ENCODE results near the gene SREK1. TPM values are rescaled to one million over a fixed set of nuclear protein-coding genes. Genes with fewer than 3 reads are reported as not detected.

SREK1 gene, protein sequence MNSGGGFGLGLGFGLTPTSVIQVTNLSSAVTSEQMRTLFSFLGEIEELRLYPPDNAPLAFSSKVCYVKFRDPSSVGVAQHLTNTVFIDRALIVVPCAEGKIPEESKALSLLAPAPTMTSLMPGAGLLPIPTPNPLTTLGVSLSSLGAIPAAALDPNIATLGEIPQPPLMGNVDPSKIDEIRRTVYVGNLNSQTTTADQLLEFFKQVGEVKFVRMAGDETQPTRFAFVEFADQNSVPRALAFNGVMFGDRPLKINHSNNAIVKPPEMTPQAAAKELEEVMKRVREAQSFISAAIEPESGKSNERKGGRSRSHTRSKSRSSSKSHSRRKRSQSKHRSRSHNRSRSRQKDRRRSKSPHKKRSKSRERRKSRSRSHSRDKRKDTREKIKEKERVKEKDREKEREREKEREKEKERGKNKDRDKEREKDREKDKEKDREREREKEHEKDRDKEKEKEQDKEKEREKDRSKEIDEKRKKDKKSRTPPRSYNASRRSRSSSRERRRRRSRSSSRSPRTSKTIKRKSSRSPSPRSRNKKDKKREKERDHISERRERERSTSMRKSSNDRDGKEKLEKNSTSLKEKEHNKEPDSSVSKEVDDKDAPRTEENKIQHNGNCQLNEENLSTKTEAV
- 31.6 TPM for total RNA-seq

DNA sequence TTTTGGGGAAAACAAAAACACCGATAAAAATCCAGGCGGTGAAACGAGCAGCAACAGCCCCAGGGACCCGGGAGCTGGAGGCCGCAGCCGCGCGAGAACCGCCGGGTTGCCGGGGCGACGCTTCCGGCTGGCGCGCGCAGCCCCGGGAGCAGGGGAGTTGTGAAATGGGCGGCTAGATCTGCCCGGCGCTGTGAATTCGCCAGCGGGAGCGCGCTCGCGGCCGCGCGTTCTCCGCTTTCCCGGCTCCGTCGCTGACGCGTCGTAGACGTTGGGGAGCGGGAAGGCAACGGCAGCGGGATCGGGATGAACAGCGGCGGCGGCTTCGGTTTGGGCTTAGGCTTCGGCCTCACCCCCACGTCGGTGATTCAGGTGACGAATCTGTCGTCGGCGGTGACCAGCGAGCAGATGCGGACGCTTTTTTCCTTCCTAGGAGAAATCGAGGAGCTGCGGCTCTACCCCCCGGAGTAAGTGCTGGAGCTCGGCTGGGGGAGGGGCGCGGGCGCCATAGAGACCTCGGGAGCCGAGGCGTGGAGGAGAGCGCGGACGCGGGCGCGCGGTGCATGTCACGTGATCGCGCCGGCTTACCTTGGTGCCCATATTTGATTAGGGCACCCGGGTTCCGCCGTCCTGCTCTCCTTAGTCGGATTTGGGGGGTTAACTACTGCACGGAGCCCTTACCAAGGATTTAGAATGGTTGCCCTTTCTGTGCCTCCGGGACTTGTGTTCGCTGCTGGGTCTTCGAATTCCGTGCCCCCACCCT is at the start of gene SREK1:
TSS of gene SREK1 (plus strand) at position 227 of the 760 bp plus-strand sequence. CDS start at position 304, 77 bp downstream.
- Histone ChIP-seq H3K27ac (peak within 1 kb of the TSS; percentile 98 to 100), H3K36me3 (no peaks in the 10 kb centered on the region), H3K9me3 (no peaks in the 10 kb centered on the region), H3K4me1 (peaks cover 0 to 11% of the 10 kb centered on the region in 2 donors), H3K27me3 (no peaks in the 10 kb centered on the region), H3K4me3 (peak within 1 kb of the TSS; percentile 89 to 92)
- DNase-seq (ENCODE audit: low spot score in 2 of 2): peak; percentile 65 to 94
- TF ChIP-seq, protein P1, sequence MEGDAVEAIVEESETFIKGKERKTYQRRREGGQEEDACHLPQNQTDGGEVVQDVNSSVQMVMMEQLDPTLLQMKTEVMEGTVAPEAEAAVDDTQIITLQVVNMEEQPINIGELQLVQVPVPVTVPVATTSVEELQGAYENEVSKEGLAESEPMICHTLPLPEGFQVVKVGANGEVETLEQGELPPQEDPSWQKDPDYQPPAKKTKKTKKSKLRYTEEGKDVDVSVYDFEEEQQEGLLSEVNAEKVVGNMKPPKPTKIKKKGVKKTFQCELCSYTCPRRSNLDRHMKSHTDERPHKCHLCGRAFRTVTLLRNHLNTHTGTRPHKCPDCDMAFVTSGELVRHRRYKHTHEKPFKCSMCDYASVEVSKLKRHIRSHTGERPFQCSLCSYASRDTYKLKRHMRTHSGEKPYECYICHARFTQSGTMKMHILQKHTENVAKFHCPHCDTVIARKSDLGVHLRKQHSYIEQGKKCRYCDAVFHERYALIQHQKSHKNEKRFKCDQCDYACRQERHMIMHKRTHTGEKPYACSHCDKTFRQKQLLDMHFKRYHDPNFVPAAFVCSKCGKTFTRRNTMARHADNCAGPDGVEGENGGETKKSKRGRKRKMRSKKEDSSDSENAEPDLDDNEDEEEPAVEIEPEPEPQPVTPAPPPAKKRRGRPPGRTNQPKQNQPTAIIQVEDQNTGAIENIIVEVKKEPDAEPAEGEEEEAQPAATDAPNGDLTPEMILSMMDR (IDR thresholded peaks at IDR 0.05): no peak
- intact Hi-C loops (cut with DNase I): loop anchor here (1.0 to 5.0 kb wide), 5 partner anchors 219 to 1982 kb away; partner anchors contain the start of genes ADAMTS6, NLN, SGTB and SHLD3

GRCh38 chr5:66100851-66101250 is 43.2 kb upstream of the SREK1 start:
- Histone ChIP-seq H3K4me3 (no peak overlapping the region), H3K27me3 (no peaks in the 10 kb centered on the region), H3K36me3 (no peaks in the 10 kb centered on the region), H3K4me1 (no peaks in the 10 kb centered on the region), H3K9me3 (peaks cover 21 to 55% of the 10 kb centered on the region in 2 donors), H3K27ac (no peak overlapping the region)
- no peak for DNase-seq (ENCODE audit: low spot score in 2 of 2)
- intact Hi-C loops (cut with DNase I): no loop called here
- TF ChIP-seq, protein P1 (IDR thresholded peaks at IDR 0.05): no peak

DNA sequence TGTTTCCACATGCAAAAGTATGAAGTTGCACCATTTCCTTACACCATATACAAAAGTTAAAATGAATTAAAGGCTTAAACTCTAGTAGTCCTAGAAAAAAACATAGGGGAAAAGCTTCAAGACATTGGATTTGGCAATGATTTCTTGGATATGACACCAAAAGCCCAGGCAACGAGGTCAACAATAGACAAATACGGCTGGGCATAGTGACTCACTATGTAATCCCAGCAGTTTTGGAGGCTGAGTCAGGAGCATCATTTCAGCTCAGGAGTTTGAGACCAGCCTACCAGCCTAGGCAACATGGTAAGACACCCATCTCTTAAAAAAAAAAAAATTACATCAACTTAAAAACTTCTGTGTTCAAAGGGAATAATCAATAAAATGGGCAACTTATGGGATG is 30.9 kb upstream of the SREK1 start:
- DNase-seq (ENCODE audit: low spot score in 2 of 2): no peak
- intact Hi-C loops (cut with DNase I): no loop called here
- H3K27ac ChIP-seq: no peak overlapping the region
- peaks cover 5 to 33% of the 10 kb centered on the region in 2 donors for H3K9me3 ChIP-seq
- no peaks in the 10 kb centered on the region for H3K27me3 ChIP-seq
- H3K36me3 ChIP-seq: no peaks in the 10 kb centered on the region
- H3K4me1 ChIP-seq: no peaks in the 10 kb centered on the region
- TF ChIP-seq, protein P1 (IDR thresholded peaks at IDR 0.05): no peak
- H3K4me3 ChIP-seq: no peak overlapping the region

GRCh38 chr5:66118304-66118703 is 25.8 kb upstream of the SREK1 start:
- no peak overlapping the region for H3K27ac ChIP-seq
- TF ChIP-seq, protein P1 (IDR thresholded peaks at IDR 0.05): no peak
- no peaks in the 10 kb centered on the region for H3K27me3 ChIP-seq
- H3K36me3 ChIP-seq: no peaks in the 10 kb centered on the region
- H3K9me3 ChIP-seq: no peaks in the 10 kb centered on the region
- no peaks in the 10 kb centered on the region for H3K4me1 ChIP-seq
- H3K4me3 ChIP-seq: no peak overlapping the region
- no peak for DNase-seq (ENCODE audit: low spot score in 2 of 2)
- intact Hi-C loops (cut with DNase I): no loop called here

- intact Hi-C loops (cut with DNase I): no loop called here
- no peaks in the 10 kb centered on the region for H3K27me3 ChIP-seq
- no peak overlapping the region for H3K4me3 ChIP-seq
Measured at GRCh38 chr5:66122379-66123034, 21.6 kb upstream of the SREK1 start.

More at GRCh38 chr5:66122379-66123034, 21.6 kb upstream of the SREK1 start:
- H3K9me3 ChIP-seq: no peaks in the 10 kb centered on the region
- H3K4me1 ChIP-seq: no peaks in the 10 kb centered on the region
- DNase-seq (ENCODE audit: low spot score in 2 of 2): no peak
- H3K27ac ChIP-seq: no peak overlapping the region
- TF ChIP-seq, protein P1 (IDR thresholded peaks at IDR 0.05): no peak
- H3K36me3 ChIP-seq: no peaks in the 10 kb centered on the region

Data from ascending aorta (tissue), 2 donors.